NB4 (cell line): ENCODE results near the gene PRPS1.

ENCODE experiments used
- DNase-seq: peaks from one replicate; pipeline ENCODE4 v3.0.0; 2010; ENCODE audit warnings: low read depth
- H3K4me3 ChIP-seq: one replicate; pipeline ENCODE4 v1.5.1; 2011; ENCODE audit warnings: mild to moderate bottlenecking, low read depth, low read length, moderate library complexity
- MYC ChIP-seq: IDR thresholded peaks from 2 replicates; pipeline ENCODE4 v1.6.1; 2011; ENCODE audit warnings: low read depth, low read length
- POLR2A ChIP-seq: IDR thresholded peaks from 2 replicates; pipeline ENCODE4 v1.6.1; 2011; ENCODE audit warnings: mild to moderate bottlenecking; ENCODE audit not compliant: insufficient read length; ENCODE audit errors: extremely low read depth
- TF ChIP-seq, protein P1 (sequence below): IDR thresholded peaks from one replicate; pipeline ENCODE4 v1.5.1; 2012; ENCODE audit warnings: low read depth, low read length
- TF ChIP-seq, protein P2 (sequence below): IDR thresholded peaks from 2 replicates; pipeline ENCODE4 v1.6.1; 2011; ENCODE audit warnings: low read depth, low read length

Gene PRPS1

DNA sequence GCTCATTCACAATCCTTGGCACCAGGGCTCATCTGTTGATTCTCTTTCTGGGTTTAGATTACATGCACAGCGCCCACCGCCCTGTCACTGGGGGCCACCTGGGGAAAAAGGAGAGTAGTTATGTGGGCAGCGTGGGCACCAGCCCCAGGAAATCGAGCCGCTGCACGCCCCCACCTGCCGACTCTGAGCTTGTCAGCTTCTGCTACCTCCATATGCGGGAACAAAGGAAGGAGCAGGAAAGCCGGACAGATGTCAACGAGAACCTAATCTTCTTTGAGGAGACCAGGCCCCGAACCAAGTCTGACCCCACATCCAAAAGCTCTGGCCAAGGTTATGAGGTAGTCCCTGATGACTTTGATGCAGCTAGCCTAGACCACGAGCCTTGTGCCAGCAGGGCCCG is 31.0 kb upstream of the PRPS1 start:
- no peak for DNase-seq
- H3K4me3 ChIP-seq = no peak overlapping the region
- TF ChIP-seq MYC (no peak), POLR2A (no peak)
- TF ChIP-seq, protein P1, sequence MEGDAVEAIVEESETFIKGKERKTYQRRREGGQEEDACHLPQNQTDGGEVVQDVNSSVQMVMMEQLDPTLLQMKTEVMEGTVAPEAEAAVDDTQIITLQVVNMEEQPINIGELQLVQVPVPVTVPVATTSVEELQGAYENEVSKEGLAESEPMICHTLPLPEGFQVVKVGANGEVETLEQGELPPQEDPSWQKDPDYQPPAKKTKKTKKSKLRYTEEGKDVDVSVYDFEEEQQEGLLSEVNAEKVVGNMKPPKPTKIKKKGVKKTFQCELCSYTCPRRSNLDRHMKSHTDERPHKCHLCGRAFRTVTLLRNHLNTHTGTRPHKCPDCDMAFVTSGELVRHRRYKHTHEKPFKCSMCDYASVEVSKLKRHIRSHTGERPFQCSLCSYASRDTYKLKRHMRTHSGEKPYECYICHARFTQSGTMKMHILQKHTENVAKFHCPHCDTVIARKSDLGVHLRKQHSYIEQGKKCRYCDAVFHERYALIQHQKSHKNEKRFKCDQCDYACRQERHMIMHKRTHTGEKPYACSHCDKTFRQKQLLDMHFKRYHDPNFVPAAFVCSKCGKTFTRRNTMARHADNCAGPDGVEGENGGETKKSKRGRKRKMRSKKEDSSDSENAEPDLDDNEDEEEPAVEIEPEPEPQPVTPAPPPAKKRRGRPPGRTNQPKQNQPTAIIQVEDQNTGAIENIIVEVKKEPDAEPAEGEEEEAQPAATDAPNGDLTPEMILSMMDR = no peak
- TF ChIP-seq, protein P2, sequence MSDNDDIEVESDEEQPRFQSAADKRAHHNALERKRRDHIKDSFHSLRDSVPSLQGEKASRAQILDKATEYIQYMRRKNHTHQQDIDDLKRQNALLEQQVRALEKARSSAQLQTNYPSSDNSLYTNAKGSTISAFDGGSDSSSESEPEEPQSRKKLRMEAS = no peak

DNA sequence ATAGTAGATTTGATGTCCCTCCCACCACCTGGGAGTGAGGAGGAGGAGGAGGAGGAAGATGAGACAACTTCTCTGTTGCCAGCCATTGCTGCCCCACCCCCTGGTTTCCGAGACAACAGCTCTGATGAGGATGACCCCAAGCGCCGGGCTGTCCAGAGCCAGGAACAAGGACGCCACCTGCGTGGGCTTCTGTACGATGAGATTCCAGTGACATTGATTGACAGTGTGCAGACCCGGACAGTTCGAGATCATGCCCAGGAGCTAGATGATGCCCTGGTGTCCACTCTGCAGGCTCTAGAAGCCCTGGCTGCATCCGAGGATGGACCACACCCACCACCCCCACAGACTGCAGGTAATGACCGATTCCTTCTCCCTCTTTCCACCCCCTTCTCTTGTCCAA is 30.5 kb upstream of the PRPS1 start:
- no peak for DNase-seq
- no peak overlapping the region for H3K4me3 ChIP-seq
- TF ChIP-seq POLR2A (no peak), MYC (no peak)
- TF ChIP-seq, protein P1 = no peak
- TF ChIP-seq, protein P2 = no peak

DNA sequence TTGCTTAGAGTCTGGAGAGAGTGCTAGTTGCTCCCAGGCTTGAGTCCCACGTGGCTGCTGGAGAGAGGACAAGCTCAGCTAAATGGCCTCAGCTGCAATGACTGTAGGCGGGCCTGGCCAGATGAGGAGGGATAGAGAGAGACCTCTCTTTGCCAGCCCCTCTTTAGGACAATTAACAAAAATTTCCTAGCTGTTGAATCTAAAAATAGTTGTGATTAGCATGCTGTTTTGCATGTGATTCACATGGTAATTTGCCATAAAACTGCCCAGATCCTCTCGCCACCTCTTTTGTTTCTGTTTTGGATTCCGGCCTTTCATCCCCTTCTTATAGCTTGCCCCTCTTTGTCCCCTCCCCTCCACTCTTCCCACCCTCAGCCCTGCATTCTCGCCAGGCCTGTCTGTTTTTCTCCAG is 28.9 kb upstream of the PRPS1 start:
- H3K4me3 ChIP-seq = no peak overlapping the region
- no peak for DNase-seq
- TF ChIP-seq, protein P1 = no peak
- TF ChIP-seq MYC (no peak), POLR2A (no peak)
- TF ChIP-seq, protein P2 = no peak

DNA sequence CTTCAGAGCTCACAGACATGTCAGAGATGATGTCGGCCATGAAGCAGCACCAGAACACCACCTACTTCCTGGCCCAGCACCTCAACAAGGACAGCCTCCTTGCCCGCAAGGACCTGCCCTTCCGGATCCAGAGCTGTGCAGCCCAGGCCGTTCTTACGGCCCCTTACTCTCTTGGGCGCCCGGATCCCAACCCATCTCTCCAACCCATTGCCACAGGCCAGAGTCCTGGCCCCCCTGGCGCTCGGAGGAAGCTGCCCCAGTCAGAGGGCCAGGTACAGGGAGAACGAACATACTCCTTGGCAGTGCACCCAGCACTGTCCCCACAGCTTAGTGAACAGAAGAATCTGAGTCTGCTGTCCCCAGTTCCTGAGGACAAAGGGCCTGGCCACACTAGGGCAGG is 27.9 kb upstream of the PRPS1 start:
- no peak overlapping the region for H3K4me3 ChIP-seq
- no peak for DNase-seq
- TF ChIP-seq POLR2A = no peak
- TF ChIP-seq, protein P1 = no peak
- TF ChIP-seq, protein P2 = no peak
- no peak for TF ChIP-seq MYC

DNA sequence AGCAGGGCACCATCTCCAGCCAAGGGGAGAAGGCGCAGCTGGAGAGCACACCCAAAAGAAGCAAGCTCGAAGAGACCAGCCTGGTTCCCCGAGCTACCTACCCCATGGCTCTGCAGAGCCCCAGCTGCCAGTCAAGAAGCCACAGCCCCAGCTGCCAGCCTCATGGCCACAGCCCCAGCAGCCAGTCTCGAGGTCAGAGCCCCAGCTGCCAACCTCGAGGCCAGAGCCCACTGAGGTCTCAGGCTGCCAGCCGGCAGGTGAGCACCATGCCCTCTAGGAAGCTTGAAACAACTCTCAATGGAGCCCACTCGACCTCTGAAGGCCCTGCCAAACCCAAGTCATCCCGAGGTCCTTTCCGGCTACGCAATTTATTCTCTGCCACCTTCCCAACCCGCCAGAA is 27.0 kb upstream of the PRPS1 start:
- DNase-seq = no peak
- TF ChIP-seq, protein P2 = no peak
- TF ChIP-seq POLR2A (no peak), MYC (no peak)
- TF ChIP-seq, protein P1 = no peak
- no peak overlapping the region for H3K4me3 ChIP-seq

DNA sequence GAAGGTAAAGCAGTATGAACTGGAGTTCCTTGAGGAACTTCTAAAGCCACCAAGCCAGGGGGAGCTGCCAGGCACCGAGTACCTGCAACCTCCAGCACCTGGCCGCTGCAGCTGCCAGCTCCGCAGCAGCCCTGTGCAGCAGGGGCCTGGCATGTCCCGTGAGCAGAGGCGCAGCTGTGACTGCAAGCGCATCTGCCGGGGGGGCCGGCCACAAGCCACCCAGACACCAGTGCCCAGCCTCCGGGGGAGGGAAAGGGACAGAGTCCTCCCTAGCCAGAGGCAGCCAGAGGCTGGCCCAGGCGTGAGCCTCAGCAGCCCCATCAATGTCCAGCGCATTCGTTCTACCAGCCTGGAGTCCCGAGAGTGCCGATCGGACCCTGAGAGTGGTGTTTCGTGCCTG is 26.6 kb upstream of the PRPS1 start:
- no peak overlapping the region for H3K4me3 ChIP-seq
- DNase-seq = no peak
- no peak for TF ChIP-seq MYC
- no peak for TF ChIP-seq POLR2A
- TF ChIP-seq, protein P1 = no peak
- TF ChIP-seq, protein P2 = no peak
